Measurements from ENCODE around the gene PAK1IP1.

GRCh38 chr6:10658910-10659698, 35.7 kb upstream of the PAK1IP1 start:
- no peak for TF ChIP-seq CTCF (IDR thresholded peaks at IDR 0.05)
- no peak for TF ChIP-seq POLR2A (IDR thresholded peaks at IDR 0.05)
